Left kidney (tissue), 2 donors: ENCODE data around the gene PPP1R37. TPM values are rescaled to one million over a fixed set of nuclear protein-coding genes. Genes with fewer than 3 reads are reported as not detected.
"Not testable (repeated sequence)": the region's sequence is repeated elsewhere in the genome, so short reads cannot be mapped to it uniquely, and the experiment has no call there.

Experiments used
- DNase-seq: peaks from one replicate; pipeline ENCODE4 v3.0.0-alpha.2; 2013
- polyA plus RNA-seq: library from polyadenylated mRNA; unstranded; fragments of 120-200 nt; gene quantifications from one replicate; pipeline ENCODE4 v1.2.1, GENCODE V29; 2013; ENCODE audit not compliant: insufficient read length

PPP1R37 gene
- polyA plus RNA-seq, 1 donor = 23.6 TPM

DNA sequence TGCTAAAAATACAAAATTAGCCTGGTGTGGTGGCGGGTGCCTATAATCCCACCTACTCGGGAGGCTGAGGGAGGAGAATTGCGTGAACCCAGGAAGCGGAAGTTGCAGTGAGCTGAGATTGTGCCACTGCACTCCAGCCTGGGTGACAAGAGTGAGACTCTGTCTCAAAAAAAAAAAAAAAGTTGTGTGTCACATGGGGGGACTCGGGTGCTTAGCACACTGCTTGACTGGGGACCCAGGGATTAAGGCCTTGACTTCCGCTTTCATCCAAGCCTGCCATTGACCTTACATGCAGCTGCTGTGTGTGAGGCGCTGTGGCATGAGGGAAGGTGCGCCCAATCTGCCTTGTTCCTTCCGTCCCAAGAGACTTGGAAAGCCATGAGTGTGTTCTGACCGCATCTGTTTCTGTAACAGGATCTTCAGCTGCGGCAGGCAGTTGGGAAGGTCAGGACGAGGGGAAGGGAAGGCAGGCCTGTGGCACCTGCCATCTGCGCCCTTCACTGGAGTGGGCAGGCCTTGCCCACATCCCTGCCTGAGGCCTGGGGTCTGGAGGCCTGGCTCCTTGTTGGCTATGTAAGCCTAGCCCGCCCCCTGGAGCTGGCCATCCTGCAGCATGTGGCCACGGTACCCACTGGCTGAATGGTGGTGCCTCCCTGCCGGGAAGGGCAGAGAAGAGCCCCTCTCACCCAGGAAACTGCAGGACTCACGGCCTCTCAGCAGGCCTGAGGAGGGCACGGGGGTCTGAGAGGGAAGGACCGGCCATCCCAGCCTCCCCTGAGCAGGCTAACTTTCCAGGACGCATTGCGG lies 23.0 kb downstream of the PPP1R37 start:
- DNase-seq = no peak

DNA sequence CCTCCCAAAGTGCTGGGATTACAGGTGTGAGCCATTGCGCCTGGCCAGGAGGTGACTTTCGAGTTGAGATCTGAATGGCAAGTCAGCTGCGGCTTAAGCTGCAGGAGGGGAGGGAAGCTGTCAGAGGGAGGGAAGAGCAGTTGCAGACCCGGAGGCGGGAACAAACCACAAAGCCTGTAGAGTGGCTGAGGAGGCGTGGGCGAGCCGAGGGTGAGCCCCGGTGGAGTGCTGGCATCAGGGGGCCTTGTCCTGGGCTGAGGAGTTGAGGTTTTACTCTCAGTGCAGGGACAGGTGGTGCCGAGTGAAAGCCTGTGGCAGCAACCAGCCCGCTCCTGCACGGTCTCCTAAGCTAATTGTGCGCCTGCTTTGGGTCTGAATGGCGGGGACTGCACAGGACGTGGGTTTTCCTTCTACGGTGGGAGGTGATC lies 24.2 kb downstream of the PPP1R37 start:
- DNase-seq = no peak

GRCh38 chr19:45117671-45118070 lies 24.7 kb downstream of the PPP1R37 start:
- no peak for DNase-seq

GRCh38 chr19:45118106-45118505 lies 25.1 kb downstream of the PPP1R37 start:
- DNase-seq = no peak

- not testable (repeated sequence) for DNase-seq
Observed at GRCh38 chr19:45118591-45119355, 25.8 kb downstream of the PPP1R37 start.

- DNase-seq = no peak
Observed at GRCh38 chr19:45119582-45119981, 26.6 kb downstream of the PPP1R37 start.

GRCh38 chr19:45121827-45122345 lies 28.9 kb downstream of the PPP1R37 start:
- no peak for DNase-seq

- DNase-seq = no peak
Observed at GRCh38 chr19:45122832-45123231, 29.9 kb downstream of the PPP1R37 start.

DNA sequence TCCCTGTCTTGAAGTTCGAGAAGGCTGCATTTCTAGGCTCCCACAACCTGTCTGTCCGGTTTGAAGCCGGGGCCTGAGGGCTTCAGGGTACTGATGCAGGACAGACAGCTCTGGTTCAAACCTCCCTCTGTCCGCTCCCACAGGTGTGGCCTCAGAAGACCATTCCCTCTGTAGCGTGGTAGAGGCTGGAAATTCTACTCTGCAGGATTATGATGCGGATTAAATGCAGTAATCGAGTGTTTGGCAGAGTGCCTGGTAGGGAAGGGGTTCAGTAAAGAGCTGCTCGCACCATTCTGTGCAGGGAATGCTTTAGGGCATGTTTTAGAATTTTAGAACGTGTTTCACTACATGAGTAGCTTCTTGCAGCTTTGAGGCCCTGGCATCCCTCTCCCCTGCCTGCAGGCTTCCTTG lies 30.5 kb downstream of the PPP1R37 start:
- no peak for DNase-seq

DNA sequence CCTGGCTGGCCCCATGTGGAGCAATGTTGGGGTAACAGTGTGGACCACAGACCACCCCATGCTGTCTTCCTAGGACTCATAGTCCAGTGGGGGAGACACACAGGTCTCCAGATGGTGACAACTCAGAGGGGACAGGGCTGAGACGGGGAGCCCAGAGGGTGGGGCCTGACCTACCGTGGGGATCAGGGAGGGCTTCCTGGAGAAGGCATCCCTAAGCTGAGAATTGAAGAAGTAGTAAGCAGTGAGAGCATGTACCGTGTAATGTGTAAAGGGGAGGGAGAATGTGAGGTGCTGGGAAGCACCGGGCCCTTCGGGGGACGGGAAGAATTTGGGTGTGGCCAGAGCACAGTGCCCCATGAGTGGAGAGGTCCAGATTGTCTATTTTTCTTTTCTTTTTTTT lies 31.0 kb downstream of the PPP1R37 start:
- DNase-seq = no peak

DNA sequence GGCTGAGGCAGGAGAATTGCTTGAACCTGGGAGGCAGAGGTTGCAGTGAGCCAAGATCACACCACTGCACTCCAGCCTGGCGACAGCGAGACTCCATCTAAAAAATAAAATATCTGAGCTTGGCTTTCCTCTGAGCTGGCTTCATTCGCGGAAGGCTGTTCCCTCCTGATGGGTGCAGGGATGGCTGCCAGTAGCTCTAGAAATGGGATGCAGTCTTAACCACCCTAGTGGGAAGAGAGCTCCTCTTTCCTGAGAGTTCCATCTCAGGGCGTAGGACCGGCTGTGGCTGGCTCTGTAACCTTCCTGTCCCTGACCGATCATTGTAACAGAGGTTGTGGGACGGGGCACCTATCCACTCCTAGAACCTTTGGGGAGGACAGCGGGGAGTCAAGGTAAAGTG lies 32.4 kb downstream of the PPP1R37 start:
- no peak for DNase-seq

DNA sequence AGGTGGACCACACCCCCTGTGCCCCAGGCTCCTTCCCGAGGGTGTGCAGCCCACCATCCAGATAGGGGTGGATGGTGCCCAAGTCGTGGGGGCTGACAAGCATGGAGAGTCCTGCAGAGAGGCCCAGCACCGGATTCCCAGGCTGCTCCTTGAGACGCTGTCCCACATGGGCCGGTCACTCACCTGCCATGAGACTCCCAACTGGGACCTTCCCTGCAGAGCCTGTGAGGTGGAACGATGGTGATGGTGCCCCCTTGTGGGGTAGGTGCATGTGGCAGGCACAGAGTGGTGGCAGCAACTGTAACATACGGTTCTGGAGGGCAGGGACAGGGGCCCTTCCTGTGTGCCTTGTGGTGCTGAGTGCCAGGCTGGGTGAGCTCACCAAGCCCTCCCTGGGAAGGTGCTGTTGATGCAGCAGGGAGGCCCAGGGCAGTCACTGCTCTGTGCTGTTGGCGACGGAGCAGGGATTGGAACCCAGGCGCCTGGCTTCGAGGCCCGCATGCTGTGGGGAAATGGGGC lies 33.1 kb downstream of the PPP1R37 start:
- DNase-seq = peak; percentile 41

GRCh38 chr19:45126654-45127053 lies 33.7 kb downstream of the PPP1R37 start:
- no peak for DNase-seq

DNA sequence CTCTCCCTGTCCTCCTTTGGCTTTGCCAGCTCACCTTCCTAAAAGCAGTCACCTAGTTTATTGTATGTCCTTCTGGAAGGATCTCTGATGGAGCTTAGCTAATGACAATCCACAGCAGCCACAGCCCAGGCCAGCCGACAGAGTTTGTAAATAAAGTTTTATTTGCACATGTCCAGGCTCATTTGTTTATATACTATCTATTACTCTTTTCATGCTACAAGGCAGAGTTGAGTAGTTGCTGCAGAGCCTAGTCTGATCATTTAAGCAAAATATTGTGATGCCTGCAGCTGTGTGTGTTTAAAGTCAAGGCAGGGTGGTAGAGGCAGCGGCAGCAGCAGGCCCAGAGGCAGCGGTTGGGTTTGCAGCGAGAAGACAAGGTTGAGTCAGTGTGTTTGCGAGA lies 35.2 kb downstream of the PPP1R37 start:
- DNase-seq = no peak

- DNase-seq = no peak
Observed at GRCh38 chr19:45128806-45129205, 35.8 kb downstream of the PPP1R37 start.

- no peak for DNase-seq
Observed at GRCh38 chr19:45130236-45130635, 37.3 kb downstream of the PPP1R37 start.

DNA sequence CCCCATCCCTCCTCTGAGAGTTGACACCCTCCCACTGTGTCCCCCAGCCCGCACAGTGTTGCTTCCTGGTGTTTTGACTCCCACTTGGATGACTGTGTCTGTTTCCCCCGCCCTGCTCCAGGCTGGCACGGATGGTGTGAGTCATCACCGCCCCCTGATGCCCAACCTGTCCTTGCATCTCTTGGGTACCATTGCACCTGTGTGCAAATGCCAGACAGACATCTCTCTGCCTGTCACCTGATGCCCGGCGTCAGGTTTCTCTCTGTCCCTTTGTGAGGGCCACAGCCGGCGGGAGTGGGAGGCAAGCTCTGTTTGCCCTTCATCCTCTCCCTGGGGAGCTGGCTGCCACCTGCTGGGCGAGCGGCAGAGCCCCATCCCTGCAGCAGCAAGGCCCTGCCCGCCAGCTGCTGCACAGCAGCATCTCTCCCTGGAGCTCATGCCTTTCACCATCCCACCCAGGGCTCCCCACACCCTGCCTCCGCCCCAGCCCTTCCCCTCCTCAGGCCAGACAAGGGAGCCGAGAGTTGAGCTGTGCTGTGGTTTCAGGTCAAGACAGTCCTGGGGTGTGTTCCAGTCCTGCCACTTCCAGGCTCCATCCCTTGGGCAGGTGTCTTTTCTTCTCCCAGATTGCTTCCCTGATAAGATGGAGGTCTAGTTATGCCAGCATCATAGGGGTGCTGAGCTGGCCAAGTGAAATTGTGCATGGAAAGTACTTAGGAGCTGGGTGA lies 38.1 kb downstream of the PPP1R37 start:
- peak; percentile 42 for DNase-seq

- DNase-seq = no peak
Observed at GRCh38 chr19:45133661-45134060, 40.7 kb downstream of the PPP1R37 start.

GRCh38 chr19:45135176-45135885 lies 42.4 kb downstream of the PPP1R37 start:
- no peak for DNase-seq

GRCh38 chr19:45136507-45137178 lies 43.7 kb downstream of the PPP1R37 start:
- no peak for DNase-seq

DNA sequence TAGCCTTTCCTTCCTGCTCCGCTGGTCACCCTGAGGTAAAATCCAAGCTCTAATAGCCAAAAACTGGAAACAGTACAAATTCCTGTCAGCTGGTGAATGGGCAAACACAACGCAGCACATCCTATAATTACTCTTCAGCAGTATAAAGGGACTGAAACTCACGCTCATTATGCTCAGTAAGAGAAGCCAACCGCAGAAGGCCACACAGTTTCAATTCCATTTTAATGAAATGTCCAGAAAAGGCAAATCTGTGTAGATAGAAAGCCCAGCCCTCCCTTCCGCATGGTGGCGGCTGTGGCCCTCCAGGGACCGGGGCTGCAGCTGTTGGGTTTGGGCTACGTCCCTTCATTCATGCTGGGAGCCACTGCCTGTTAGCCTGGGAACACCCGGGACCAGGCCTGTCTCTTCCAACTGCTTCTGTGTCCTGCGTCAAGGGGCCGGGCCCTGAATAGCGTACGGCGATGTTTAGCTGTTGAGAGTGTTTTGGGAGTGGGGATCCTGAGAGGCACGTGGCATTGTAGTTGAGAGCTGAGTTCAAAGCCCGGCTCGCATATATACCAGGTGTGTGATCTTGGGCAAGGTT lies 44.3 kb downstream of the PPP1R37 start:
- no peak for DNase-seq
